ENCODE measurements around the gene PARD6G.

Gene PARD6G

GRCh38 chr18:80202264-80202998, 44.9 kb downstream of the PARD6G start:
- in situ Hi-C loops (cut with HindIII; ENCODE audit: low sequenced_read_pairs): no loop called here
- DNase-seq (ENCODE audit: low read depth, low spot score): no peak
- H3K4me3 ChIP-seq (ENCODE audit: low read depth, low read length): no peak overlapping the region
- TF ChIP-seq, protein P1, sequence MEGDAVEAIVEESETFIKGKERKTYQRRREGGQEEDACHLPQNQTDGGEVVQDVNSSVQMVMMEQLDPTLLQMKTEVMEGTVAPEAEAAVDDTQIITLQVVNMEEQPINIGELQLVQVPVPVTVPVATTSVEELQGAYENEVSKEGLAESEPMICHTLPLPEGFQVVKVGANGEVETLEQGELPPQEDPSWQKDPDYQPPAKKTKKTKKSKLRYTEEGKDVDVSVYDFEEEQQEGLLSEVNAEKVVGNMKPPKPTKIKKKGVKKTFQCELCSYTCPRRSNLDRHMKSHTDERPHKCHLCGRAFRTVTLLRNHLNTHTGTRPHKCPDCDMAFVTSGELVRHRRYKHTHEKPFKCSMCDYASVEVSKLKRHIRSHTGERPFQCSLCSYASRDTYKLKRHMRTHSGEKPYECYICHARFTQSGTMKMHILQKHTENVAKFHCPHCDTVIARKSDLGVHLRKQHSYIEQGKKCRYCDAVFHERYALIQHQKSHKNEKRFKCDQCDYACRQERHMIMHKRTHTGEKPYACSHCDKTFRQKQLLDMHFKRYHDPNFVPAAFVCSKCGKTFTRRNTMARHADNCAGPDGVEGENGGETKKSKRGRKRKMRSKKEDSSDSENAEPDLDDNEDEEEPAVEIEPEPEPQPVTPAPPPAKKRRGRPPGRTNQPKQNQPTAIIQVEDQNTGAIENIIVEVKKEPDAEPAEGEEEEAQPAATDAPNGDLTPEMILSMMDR (IDR thresholded peaks at IDR 0.05; ENCODE audit: low read depth, low read length): no peak

GRCh38 chr18:80201739-80202138, 45.6 kb downstream of the PARD6G start:
- no peak overlapping the region for H3K4me3 ChIP-seq (ENCODE audit: low read depth, low read length)
- DNase-seq (ENCODE audit: low read depth, low spot score): no peak
- in situ Hi-C loops (cut with HindIII; ENCODE audit: low sequenced_read_pairs): no loop called here
- TF ChIP-seq, protein P1 (IDR thresholded peaks at IDR 0.05; ENCODE audit: low read depth, low read length): no peak

GRCh38 chr18:80200932-80201672, 46.2 kb downstream of the PARD6G start:
- no peak overlapping the region for H3K4me3 ChIP-seq (ENCODE audit: low read depth, low read length)
- TF ChIP-seq, protein P1 (IDR thresholded peaks at IDR 0.05; ENCODE audit: low read depth, low read length): no peak
- DNase-seq (ENCODE audit: low read depth, low spot score): peak; percentile 46
- in situ Hi-C loops (cut with HindIII; ENCODE audit: low sequenced_read_pairs): no loop called here

DNA sequence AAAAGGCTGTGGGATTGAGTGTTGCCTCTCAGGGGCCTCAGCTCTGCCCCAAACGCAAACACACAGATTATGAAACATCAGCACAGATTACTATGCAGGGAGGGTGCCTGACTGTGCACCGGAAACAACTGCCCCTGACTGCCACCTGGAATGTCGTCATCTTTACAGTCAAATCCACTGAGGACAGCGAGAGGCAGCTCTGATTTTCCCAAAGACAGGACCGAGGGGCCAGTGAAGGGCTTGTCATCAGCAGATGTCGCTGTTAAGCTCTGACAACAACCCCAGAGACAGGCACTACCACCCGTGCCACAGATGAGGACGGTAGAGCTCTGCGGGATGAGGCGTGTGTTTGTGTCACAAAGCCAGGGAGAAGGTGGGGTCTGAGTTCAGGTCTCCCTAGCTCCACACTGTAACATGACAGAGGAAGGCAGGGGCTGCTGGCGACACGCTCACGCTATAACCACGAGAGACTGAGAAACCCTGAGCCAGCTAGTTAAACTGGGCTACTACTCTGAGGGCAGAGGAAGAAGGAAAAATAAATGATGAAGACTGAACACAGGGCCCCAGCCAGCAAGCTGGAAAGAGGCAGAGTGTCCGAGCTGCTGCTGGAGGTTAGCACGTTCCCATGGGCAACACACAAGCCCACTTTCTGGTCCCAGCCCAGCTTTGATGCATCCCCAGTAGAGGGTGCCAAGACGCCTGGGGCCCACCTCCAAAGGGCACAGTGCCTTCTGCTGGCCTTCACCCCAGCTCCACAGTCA, 47.0 kb downstream of the PARD6G start:
- H3K4me3 ChIP-seq (ENCODE audit: low read depth, low read length): no peak overlapping the region
- DNase-seq (ENCODE audit: low read depth, low spot score): no peak
- in situ Hi-C loops (cut with HindIII; ENCODE audit: low sequenced_read_pairs): no loop called here
- TF ChIP-seq, protein P1 (IDR thresholded peaks at IDR 0.05; ENCODE audit: low read depth, low read length): peak; percentile 44

- no peak overlapping the region for H3K4me3 ChIP-seq (ENCODE audit: low read depth, low read length)
- in situ Hi-C loops (cut with HindIII; ENCODE audit: low sequenced_read_pairs): no loop called here
- no peak for DNase-seq (ENCODE audit: low read depth, low spot score)
- TF ChIP-seq, protein P1 (IDR thresholded peaks at IDR 0.05; ENCODE audit: low read depth, low read length): no peak
Measured at GRCh38 chr18:80198994-80199748, 48.1 kb downstream of the PARD6G start.

- TF ChIP-seq, protein P1 (IDR thresholded peaks at IDR 0.05; ENCODE audit: low read depth, low read length): no peak
- DNase-seq (ENCODE audit: low read depth, low spot score): no peak
- in situ Hi-C loops (cut with HindIII; ENCODE audit: low sequenced_read_pairs): no loop called here
- no peak overlapping the region for H3K4me3 ChIP-seq (ENCODE audit: low read depth, low read length)
Measured at GRCh38 chr18:80198391-80198790, 48.9 kb downstream of the PARD6G start.
